SU-DHL-6 (cell line): Measurements from ENCODE around the gene SOX3.

Experiments used
- EZH2phosphoT487 ChIP-seq: fragments of 200-600 bp; sonication (generic), shearing (Covaris generic); conservative IDR thresholded peaks from 2 replicates; pipeline ENCODE4 v1.6.1; 2018; ENCODE audit warnings: mild to moderate bottlenecking, antibody characterized with exemption, low read length, moderate library complexity, mixed read lengths
- TF ChIP-seq, protein P1 (sequence below): fragments of 200-600 bp; sonication (generic); IDR thresholded peaks from one replicate; pipeline ENCODE4 v1.5.1; 2017; ENCODE audit warnings: antibody characterized with exemption, mild to moderate bottlenecking, low read length, moderate library complexity; ENCODE audit not compliant: insufficient read depth, poor library complexity, severe bottlenecking

DNA sequence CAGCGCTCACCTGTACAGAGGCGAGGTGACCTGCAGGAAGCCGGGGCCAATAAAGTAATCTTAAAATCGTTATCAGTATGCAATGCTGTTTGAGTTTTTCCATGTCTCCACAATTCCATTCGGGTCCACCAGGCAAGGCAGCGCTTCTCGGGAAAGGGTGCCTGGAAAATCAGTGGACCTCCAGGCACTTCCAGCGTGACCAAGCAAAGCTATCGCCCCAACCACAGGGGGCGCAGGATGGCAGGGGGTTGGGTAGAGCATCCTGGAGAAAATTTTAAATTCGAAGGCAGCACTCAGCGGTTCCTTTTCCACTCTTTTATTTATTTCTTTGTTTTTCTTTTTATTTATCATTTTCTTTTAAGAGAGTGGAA, 5.4 kb upstream of the SOX3 start:
- TF ChIP-seq, protein P1, sequence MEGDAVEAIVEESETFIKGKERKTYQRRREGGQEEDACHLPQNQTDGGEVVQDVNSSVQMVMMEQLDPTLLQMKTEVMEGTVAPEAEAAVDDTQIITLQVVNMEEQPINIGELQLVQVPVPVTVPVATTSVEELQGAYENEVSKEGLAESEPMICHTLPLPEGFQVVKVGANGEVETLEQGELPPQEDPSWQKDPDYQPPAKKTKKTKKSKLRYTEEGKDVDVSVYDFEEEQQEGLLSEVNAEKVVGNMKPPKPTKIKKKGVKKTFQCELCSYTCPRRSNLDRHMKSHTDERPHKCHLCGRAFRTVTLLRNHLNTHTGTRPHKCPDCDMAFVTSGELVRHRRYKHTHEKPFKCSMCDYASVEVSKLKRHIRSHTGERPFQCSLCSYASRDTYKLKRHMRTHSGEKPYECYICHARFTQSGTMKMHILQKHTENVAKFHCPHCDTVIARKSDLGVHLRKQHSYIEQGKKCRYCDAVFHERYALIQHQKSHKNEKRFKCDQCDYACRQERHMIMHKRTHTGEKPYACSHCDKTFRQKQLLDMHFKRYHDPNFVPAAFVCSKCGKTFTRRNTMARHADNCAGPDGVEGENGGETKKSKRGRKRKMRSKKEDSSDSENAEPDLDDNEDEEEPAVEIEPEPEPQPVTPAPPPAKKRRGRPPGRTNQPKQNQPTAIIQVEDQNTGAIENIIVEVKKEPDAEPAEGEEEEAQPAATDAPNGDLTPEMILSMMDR: no peak
- TF ChIP-seq EZH2phosphoT487: no peak
